Measurements from ENCODE around the gene DHX34. TPM values are rescaled to one million over a fixed set of nuclear protein-coding genes. Genes with fewer than 3 reads are reported as not detected.
A peak's percentile ranks its signal among the peaks of the same experiment; 100 is the strongest.

The DHX34 gene
- total and polyA plus RNA-seq, 9 of the 15 experiments (the other 6 are each of a cell fraction or from before 2014, with no cell fraction given): 0.36 to 42.0 (median 15.0) TPM

- peak; percentile 86; the same call in 1 of the 2 replicates for TF ChIP-seq BACH1 (tag; IDR thresholded peaks at IDR 0.05)
- TF ChIP-seq HNRNPUL1 (IDR thresholded peaks at IDR 0.05; ENCODE audit: low read length): no peak
- TF ChIP-seq ZFP1 (CRISPR knock-in tag; IDR thresholded peaks at IDR 0.05): no peak
- no peak for TF ChIP-seq MIER1 (IDR thresholded peaks at IDR 0.05; ENCODE audit: low read depth)
- peak; percentile 85 for TF ChIP-seq EP300 (IDR thresholded peaks at IDR 0.05; ENCODE audit: low read length)
- TF ChIP-seq SRSF7 (optimal IDR thresholded peaks at IDR 0.05; ENCODE audit: low read depth, low read length): no peak
- no peak for TF ChIP-seq MBD2 (IDR thresholded peaks at IDR 0.05; ENCODE audit: borderline replicate concordance, low read depth)
- no peak for TF ChIP-seq AFF4 (CRISPR knock-in tag; IDR thresholded peaks at IDR 0.05)
- TF ChIP-seq KLF1 (tag; IDR thresholded peaks at IDR 0.05): no peak
Measured at GRCh38 chr19:47315125-47315821, 33.8 kb upstream of the DHX34 start (continued).
